K562 (cell line): ENCODE measurements around the gene UBA7. TPM values are rescaled to one million over a fixed set of nuclear protein-coding genes. Genes with fewer than 3 reads are reported as not detected.
A peak's percentile ranks its signal among the peaks of the same experiment; 100 is the strongest.

ENCODE experiments used
- ATAC-seq: fragments of 200-7000 bp; cut with Tn5 transposase; 3 replicates; pipeline ENCODE4 v1.9.1; 2020; ENCODE audit warnings: moderate library complexity
- BruUV-seq: library from RNA; stranded (reverse); fragments of 400-500 nt; replicated peaks from 2 replicates; lab custom pipeline; 2021; lab: Mats Ljungman, UMichigan
- CTCF ChIA-PET: fragments of 300-600 bp; formaldehyde crosslinking; extraction: SDS; loops from one replicate; lab custom pipeline; 2021; ENCODE audit warnings: low intra/inter-chr PET ratio; lab: Yijun Ruan, JAX
- POLR2A ChIA-PET: fragments of 300-600, 350-650 bp; sonication (Branson Sonifier 250); formaldehyde crosslinking; extraction: SDS; loops from one replicate; lab custom pipeline; 2021; ENCODE audit warnings: antibody characterized with exemption, inconsistent platforms; lab: Yijun Ruan, JAX
- DNase-seq, 4 experiments: peaks; one replicate each; pipeline versions ENCODE4 v3.0.0 to v3.0.0-alpha.2; 2011 to 2018; ENCODE audit warnings: low spot score in 3 of 4, mixed read lengths in 3 of 4; ENCODE audit errors: extremely low read depth in 1 of 4
- FAIRE-seq: peaks from 2 replicates; lab custom pipeline; 2011; peaks lifted over from hg19 to GRCh38; lab: Jason Lieb, UNC
- H2AFZ ChIP-seq: 2 replicates; pipeline ENCODE4 v1.6.0; 2011; ENCODE audit warnings: low read depth, low read length, control low read depth, inconsistent platforms
- H3K27ac ChIP-seq: fragments of 200-600 bp; 3 replicates; pipeline ENCODE4 v1.8.0; 2011; ENCODE audit warnings: low read depth, mild to moderate bottlenecking, control low read depth, inconsistent platforms, low read length, moderate library complexity, mixed read lengths; ENCODE audit errors: extremely low read depth
- H3K27me3 ChIP-seq, 2 experiments: fragments of 300-600 bp in 1 of 2; 2 replicates in 1 of 2; 3 replicates in 1 of 2; pipeline versions ENCODE4 v1.6.0 to v1.8.0; 2011; ENCODE audit warnings: inconsistent platforms in 2 of 2, low read length in 2 of 2, mild to moderate bottlenecking in 1 of 2, mixed read lengths in 1 of 2, moderate library complexity in 1 of 2; ENCODE audit not compliant: control insufficient read depth in 2 of 2, insufficient read depth in 2 of 2
- H3K36me3 ChIP-seq: fragments of 300-600 bp; 3 replicates; pipeline ENCODE4 v1.8.0; 2011; ENCODE audit warnings: mild to moderate bottlenecking, low read length, inconsistent platforms; ENCODE audit not compliant: control insufficient read depth, insufficient read depth
- H3K4me1 ChIP-seq, 2 experiments: fragments of 200-600 bp in 1 of 2; replicated peaks in 1 of 2; 2 replicates in 1 of 2; 3 replicates in 1 of 2; pipeline versions ENCODE4 v1.5.1 to v1.8.0; 2011; ENCODE audit warnings: inconsistent platforms in 2 of 2, low read length in 2 of 2, mild to moderate bottlenecking in 1 of 2, mixed read lengths in 1 of 2, moderate library complexity in 1 of 2; ENCODE audit not compliant: control insufficient read depth in 2 of 2, insufficient read depth in 2 of 2
- H3K4me2 ChIP-seq: 2 replicates; pipeline ENCODE4 v1.6.1; 2011; ENCODE audit warnings: low read length, control low read depth, inconsistent platforms, mixed read lengths; ENCODE audit not compliant: insufficient read depth
- H3K4me3 ChIP-seq: fragments of 200-600 bp; sonication (generic), shearing (Covaris generic); 2 replicates; pipeline ENCODE4 v1.5.1; 2016; ENCODE audit warnings: control low read depth, inconsistent platforms
- H3K79me2 ChIP-seq: fragments of 200-600 bp; 3 replicates; pipeline ENCODE4 v1.8.0; 2011; ENCODE audit warnings: low read length, inconsistent platforms; ENCODE audit not compliant: control insufficient read depth, insufficient read depth
- H3K9ac ChIP-seq, 2 experiments: 2 replicates each; pipeline versions ENCODE4 v1.6.0 to v1.6.1; 2011; ENCODE audit warnings: low read depth in 2 of 2, low read length in 2 of 2, control low read depth in 1 of 2, inconsistent platforms in 1 of 2, mild to moderate bottlenecking in 1 of 2, mixed read lengths in 1 of 2; ENCODE audit not compliant: insufficient read depth in 1 of 2
- H3K9me1 ChIP-seq: one replicate; pipeline ENCODE4 v1.6.0; 2011; ENCODE audit warnings: inconsistent platforms, mild to moderate bottlenecking, low read length, moderate library complexity; ENCODE audit not compliant: control insufficient read depth, insufficient read depth
- H3K9me3 ChIP-seq: replicated peaks from 2 replicates; pipeline ENCODE4 v1.5.1; 2011; ENCODE audit warnings: low read depth, low read length, inconsistent platforms; ENCODE audit not compliant: control insufficient read depth, insufficient read depth
- H4K20me1 ChIP-seq: replicated peaks from 2 replicates; pipeline ENCODE4 v1.6.1; 2011; ENCODE audit warnings: low read length, inconsistent platforms, mixed read lengths; ENCODE audit not compliant: control insufficient read depth, insufficient read depth
- CHCHD3 ChIP-seq: fragments of 250-450 bp; sonication (Bioruptor Pico); IDR thresholded peaks from 2 replicates; pipeline ENCODE4 v2.1.2; 2022; ENCODE audit warnings: mild to moderate bottlenecking
- KDM1A ChIP-seq, 2 experiments: fragments of 450-650 bp; IDR thresholded peaks; 2 replicates each; pipeline ENCODE4 v1.6.1; 2016; ENCODE audit warnings: mild to moderate bottlenecking in 2 of 2
- KLF1 ChIP-seq: fragments of 450-650 bp; IDR thresholded peaks from 2 replicates; pipeline ENCODE4 v1.6.1; 2016; ENCODE audit warnings: missing genetic modification characterization, missing compliant biosample characterization
- PHF21A ChIP-seq: fragments of 450-650 bp; IDR thresholded peaks from 2 replicates; pipeline ENCODE4 v1.6.1; 2017; ENCODE audit warnings: low read depth, borderline replicate concordance
- SP2 ChIP-seq: IDR thresholded peaks from 2 replicates; pipeline ENCODE4 v1.6.1; 2011; ENCODE audit warnings: mild to moderate bottlenecking, low read depth, low read length, moderate library complexity; ENCODE audit not compliant: poor library complexity, severe bottlenecking; ENCODE audit errors: extremely low read depth
- YBX1 ChIP-seq: fragments of 450-650 bp; IDR thresholded peaks from 2 replicates; pipeline ENCODE4 v1.7.1; 2016; ENCODE audit warnings: mild to moderate bottlenecking
- ZNF280B ChIP-seq: fragments of 250-450 bp; sonication (Bioruptor Pico); IDR thresholded peaks from 2 replicates; pipeline ENCODE4 v1.5.1; 2021; ENCODE audit warnings: mild to moderate bottlenecking
- ZNF318 ChIP-seq, 2 experiments: fragments of 450-650 bp; IDR thresholded peaks; 2 replicates each; pipeline ENCODE4 v1.6.1; 2016; ENCODE audit warnings: mild to moderate bottlenecking in 2 of 2, borderline replicate concordance in 1 of 2, low read depth in 1 of 2, moderate library complexity in 1 of 2
- WGBS: fragments of 100-300 bp; shearing (Covaris generic); methylation state at CpG from one replicate; pipeline ENCODE4 v1.1.6; 2016; ENCODE audit warnings: low coverage, mixed read lengths; ENCODE audit not compliant: insufficient coverage; ENCODE audit errors: missing lambda C conversion rate; 5-methylcytosine and 5-hydroxymethylcytosine counted together
- in situ Hi-C: fragments of 300-500 bp; cut with MboI; formaldehyde crosslinking; loops from 4 replicates; pipeline ENCODE4 v1.15.0; 2018; ENCODE audit warnings: inconsistent platforms, mixed read lengths
- intact Hi-C: fragments of 100-400 bp; cut with micrococcal nuclease; formaldehyde crosslinking; loops from 2 replicates; pipeline ENCODE4 v1.14.2; 2022
- polyA plus RNA-seq, 8 experiments: library from polyadenylated mRNA; depleted of rRNA in 4 of 8; stranded (reverse) in 5 of 8; unstranded in 3 of 8; fragments of >200 nt; fragmentation: Nextera tagmentation in 2 of 8; fragmentation: Illumina TruSeq in 1 of 8; extraction: Ambion mirVana in 2 of 8; extraction: Trizol in 1 of 8; gene quantifications; 2 replicates each; pipeline versions ENCODE4 v1.2.1 to v1.2.3, GENCODE V29; 2011 to 2014; ENCODE audit warnings: inconsistent platforms in 1 of 8, missing spikeins in 1 of 8
- total RNA-seq, 7 experiments: library from RNA; depleted of rRNA in 6 of 7; stranded (reverse); fragments of >200 nt in 6 of 7; fragmentation: Illumina TruSeq in 2 of 7; extraction: Trizol in 2 of 7; gene quantifications; 2 replicates each; pipeline versions ENCODE4 v1.2.1 to v1.2.3, GENCODE V29; 2011 to 2021; ENCODE audit warnings: low replicate concordance in 1 of 7

Gene UBA7
- total and polyA plus RNA-seq, 9 of the 15 experiments (the other 6 are each of a cell fraction or from before 2014, with no cell fraction given): 0.17 to 3.3 (median 2.0) TPM

GRCh38 chr3:49801160-49801559, 12.6 kb downstream of the UBA7 start:
- Histone ChIP-seq H4K20me1 (no peaks in the 10 kb centered on the region), H3K4me3 (no peak overlapping the region), H2AFZ (peak overlapping the region; percentile 88), H3K27ac (no peak overlapping the region), H3K4me2 (no peak overlapping the region), H3K4me1 (peaks cover 27 to 44% of the 10 kb centered on the region in 2 experiments; a peak in 4 of 5 replicates), H3K9me3 (no peaks in the 10 kb centered on the region), H3K9me1 (peaks cover 4% of the 10 kb centered on the region), H3K27me3 (no peaks in the 10 kb centered on the region), H3K79me2 (peaks cover 23% of the 10 kb centered on the region), H3K36me3 (peaks cover 9% of the 10 kb centered on the region; the same call in 2 of the 3 replicates), H3K9ac (no peak overlapping the region)
- DNase-seq (no peak), ATAC-seq (no peak), FAIRE-seq (no peak)
- ChIA-PET POLR2A (interaction anchor here (0.7 kb wide), 1 partner anchor 389 kb away, joined by 3 read pairs; the partner anchor contains the start of gene TCTA), CTCF (interaction anchor here (2.0 kb wide), 1 partner anchor 38 kb away, joined by 9 read pairs; no protein-coding TSS in a partner anchor)
- 53% methylated on average over 2 of the region's 2 CpGs for WGBS
- BruUV-seq: no TSS peak
- in situ Hi-C loops (no loop called here), intact Hi-C loops (no loop called here)
- TF ChIP-seq CHCHD3 (CRISPR knock-in tag): no peak
- TF ChIP-seq KDM1A (IDR thresholded peaks at IDR 0.05): peak; percentile 26 to 67; a peak in 3 of 4 replicates
- no peak for TF ChIP-seq SP2
- no peak for TF ChIP-seq ZNF318 (IDR thresholded peaks at IDR 0.05; ENCODE audit: borderline replicate concordance in 1 of 2, low read depth in 1 of 2)
- no peak for TF ChIP-seq KLF1
- TF ChIP-seq ZNF280B (CRISPR knock-in tag): no peak
- peak; percentile 95 for TF ChIP-seq PHF21A
- no peak for TF ChIP-seq YBX1
